GM18526 (cell line): ENCODE data around the gene TEAD1.

ENCODE experiments used
- POLR2A ChIP-seq: IDR thresholded peaks from 3 replicates; pipeline ENCODE4 v1.6.1; 2011; ENCODE audit not compliant: insufficient read length; ENCODE audit errors: extremely low read depth

The TEAD1 gene

DNA sequence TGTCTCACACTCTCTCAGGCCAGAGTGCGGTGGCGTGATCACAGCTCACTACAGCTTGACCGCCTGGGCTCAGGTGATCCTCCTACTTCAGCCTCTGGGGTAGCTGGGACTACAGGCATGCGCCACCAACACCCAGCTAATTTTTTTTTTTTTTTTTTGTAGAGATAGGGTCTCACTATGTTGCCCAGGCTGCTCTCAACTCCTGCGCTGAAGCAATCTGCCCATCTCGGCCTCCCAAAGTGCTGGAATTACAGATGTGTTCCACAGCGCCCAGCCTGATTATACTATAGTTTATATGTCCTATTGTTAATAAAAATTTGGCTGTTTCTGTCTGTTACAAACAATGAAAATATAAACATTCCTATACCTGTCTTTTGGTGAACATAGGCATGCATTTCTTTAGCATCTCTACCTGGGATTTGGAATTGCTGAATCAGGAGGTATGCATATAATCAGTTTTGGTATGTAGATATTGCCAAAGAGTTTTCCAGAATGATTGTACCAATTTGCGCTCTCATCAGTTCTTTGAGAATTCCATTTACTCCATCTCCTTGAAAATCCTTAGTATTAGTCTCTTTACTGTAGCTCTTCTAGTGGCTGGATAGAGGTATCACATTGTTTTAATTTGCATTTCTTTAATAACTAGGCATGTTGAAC, 78.8 kb downstream of the TEAD1 start:
- no peak for TF ChIP-seq POLR2A

DNA sequence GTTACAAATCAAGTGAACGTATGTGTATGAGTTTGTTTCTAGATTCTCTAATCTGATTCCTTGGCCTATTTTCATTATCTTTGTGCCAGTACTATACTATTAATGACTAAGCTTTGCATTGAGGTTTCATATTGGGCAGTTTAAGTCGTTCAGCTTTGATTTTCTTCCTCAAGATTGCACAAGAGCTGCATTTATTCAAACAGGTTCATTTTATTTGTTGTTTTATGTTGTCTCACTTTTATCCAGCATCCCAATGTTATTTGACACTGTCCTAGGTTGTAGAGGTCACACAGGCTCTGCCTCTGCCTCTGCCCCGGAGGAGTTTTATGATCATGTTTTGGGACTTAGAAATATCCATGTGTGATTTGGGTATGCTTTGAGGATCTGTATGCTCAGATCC, 79.8 kb downstream of the TEAD1 start:
- no peak for TF ChIP-seq POLR2A

DNA sequence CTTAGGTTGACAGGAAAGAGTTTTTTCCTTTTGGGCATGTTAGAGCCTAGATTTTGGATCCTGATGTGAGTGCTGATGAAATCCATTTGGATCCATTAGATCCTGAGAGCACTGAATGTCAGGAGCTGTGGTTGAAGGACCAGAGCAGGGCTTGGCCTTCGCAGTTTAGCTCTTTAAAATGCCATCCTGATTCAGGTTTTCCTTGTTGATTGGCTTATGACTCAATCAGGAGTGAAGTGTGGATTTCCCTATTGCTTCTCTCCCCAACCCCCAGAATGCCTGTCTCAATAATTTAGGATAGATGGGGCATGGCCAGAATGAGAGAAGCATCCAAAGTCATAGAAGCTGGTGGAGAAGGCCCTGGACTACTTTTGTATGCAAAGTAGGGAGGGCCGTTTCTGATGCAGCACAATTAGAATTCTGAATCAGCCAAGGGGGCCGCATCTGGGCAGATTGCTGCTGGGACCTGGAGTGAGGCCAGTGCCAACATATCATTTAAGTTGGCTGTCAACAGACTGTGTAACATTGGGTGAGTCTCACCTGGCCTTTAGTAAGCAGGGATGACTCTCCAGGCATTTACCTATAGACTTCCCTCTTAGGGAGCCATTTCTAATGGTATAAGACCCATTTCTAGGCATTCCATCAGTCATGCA, 80.5 kb downstream of the TEAD1 start:
- no peak for TF ChIP-seq POLR2A

DNA sequence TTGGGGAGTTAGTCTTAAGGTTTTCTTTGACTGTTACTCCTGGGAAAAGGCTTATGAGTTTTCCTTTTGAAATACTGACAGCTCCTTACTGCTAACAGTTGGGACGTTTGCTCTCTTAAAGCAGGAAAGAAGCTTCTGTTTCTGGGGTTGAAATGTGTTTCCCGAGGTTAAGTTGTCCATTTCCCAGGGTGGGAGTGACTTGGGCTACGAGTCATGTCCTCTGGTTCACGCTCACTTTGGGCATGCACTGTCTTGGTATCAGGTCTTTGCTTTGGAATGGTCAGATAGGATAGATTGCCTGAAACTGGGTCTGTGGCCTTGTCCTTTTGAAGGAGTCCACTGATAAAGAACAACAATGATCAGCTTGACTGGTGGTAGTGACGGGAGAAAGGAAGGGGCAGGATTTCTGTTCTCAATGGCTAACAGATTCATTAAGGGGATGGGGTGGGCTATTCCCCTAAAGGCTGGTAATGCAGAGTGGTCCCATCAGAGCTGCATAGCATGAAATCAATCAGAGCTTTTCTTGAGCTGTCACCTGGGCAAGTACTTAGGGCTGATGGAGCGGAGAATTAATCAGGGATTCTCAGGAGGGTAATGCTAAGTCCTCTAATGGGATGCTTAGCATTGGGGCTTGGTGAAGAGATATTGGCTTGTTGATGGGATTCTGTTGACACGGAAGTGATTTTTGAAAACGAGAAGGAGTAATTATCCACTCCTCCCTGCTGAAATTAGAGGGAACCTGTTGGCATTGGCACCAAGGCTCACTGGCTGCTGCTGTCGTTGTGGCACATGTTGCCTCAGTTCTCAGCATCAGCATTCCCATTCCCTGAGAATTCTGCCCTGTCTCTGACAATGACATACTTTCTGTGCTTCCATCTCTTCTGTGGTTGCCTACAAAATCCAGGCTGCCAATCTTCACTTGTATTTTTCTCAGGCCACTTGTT, 81.6 kb downstream of the TEAD1 start:
- TF ChIP-seq POLR2A, result no peak

DNA sequence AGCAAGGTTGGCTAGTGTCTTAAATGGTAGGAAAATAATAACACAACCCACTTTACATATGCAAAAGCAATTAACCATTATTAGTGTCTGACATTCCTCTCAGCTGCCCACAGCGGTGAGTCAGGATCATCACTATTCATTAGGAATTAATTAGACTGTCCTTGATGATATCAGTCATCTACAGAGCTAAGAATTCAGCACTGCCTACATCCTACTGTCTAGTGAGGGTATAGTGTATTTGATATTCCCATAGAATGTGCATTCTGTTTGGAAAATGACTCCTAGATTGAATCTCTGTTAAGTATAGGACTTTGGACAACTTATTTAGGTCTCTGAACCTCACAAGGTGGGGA, 82.2 kb downstream of the TEAD1 start:
- TF ChIP-seq POLR2A, result no peak

DNA sequence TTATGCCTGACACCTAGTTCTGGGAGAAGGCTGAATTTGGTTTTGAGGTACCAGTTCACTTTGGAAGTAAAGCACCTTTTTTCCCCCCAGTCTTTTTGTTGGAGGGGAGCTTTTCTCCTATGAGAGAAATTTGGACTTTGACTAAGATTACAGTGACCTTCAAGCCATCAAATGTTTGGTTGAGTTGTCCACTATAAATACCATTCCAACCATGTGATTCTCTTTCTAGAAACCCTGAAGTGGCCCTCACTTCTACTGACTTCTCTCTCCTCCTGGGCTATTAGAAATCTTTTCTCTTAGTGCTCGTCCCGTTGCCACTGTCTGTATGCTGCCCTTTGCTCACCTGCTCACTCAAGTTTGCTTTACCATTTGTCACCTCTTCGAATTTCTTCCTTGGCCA, 82.6 kb downstream of the TEAD1 start:
- no peak for TF ChIP-seq POLR2A

DNA sequence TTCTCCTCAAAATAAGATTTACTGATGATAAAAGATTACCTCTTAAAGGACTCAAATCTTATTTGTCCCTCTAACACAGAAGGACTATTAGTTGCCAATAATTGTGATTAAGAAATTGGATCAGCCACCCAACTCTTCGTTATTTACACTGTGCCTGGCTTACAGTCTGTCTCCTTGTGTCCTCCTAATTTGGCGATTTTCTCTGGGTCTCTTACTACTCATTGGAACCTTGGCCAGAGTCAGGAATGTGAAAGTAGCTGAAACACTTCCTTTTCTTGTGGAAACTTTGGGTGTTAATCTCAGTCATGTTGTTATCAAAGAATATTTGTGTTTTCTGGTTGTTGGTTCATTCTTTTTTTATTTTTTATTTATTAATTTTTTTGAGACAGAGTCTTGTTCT, 83.2 kb downstream of the TEAD1 start:
- TF ChIP-seq POLR2A, result no peak

DNA sequence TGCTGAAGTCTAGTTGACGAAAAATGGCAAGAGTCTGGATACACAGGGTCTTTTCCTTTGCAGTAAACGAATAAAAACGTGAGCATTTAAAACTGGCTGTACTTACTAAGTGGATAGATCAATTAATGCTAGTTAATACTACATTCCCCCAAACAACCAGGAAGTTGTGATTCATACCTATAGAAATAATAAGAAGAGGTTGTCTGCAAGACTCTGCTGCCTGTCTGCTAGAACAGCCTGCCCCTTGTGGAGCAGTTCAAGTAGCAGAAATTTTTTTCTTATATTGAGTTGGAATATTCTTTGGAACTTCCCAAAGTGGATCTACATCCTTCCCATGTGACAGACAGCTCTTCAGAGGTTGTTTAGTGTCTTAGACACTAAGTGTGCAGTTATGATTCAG, 86.8 kb downstream of the TEAD1 start:
- TF ChIP-seq POLR2A, result no peak

DNA sequence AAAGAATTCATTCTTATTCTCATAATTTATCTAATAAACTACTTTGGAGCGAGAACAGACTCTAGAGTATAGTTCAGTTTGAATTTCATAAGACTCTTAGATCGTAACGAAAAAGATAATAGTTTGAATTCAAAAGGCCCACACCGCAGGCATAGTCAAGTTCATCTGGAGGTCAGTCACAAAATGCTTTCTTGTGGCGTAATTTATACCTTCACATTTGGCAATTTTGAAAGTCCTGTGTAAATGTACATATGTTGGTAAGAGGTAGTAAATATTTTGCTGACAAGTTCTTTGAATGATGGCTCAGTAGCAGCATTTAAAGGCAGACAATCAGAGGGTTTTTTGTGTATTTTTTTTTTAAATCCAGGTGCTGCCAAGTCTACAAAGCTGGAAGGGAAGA, 88.1 kb downstream of the TEAD1 start:
- no peak for TF ChIP-seq POLR2A

DNA sequence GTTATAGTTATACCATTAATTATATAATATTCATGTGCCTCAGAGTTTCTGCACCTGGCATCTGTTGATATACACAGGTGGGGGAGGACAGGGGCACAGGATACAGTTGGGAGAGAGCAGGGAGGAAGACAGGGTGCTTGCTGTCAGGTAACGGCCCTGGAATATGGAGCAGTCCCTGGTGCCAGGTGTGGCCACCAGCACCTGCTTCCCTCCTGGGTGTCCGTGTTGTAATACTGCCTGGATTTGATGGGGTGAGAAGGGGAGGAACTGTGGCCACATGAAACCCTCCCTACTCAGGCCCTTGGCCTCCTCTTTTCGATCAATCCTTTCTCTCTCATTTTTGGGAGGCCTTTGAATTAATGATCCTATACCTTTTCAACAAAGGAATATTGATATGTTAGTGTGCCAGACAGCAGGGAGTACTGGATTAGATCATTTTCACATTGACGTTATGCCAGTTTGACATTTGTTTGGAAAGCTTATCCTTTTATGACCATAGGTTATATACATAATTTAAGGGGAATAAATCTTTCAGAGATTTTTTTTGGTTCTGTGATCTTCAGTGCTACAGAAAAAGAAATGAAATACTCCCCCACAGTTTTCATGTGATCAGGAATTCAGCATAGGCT, 88.6 kb downstream of the TEAD1 start:
- no peak for TF ChIP-seq POLR2A

DNA sequence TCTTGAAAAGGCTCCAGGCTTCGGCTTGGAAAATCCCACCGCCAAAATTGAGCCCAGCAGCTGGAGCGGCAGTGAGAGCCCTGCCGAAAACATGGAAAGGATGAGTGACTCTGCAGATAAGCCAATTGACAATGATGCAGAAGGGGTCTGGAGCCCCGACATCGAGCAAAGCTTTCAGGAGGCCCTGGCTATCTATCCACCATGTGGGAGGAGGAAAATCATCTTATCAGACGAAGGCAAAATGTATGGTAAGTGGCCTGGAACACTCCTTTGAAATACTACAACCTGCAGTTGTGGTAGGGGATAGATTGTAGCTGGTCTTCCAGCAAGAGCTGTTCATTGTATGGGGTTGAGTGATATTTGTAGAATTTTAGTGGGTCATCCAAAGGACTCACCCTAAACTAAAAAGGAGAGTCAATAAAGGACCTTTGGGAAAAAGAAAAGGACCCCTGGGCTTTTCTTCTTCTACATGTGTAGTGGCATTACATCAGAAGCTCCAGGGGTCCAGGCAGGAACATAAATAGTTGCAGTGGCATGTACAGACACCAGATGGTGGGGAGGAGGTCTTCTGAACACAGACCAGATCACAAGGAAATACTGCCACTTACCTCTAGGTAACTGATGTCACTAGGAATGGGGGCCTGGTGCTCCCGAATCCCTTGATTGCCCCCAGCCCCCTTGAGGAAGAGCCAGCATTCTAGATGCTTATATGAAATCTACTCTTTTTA, 90.1 kb downstream of the TEAD1 start:
- TF ChIP-seq POLR2A, result no peak

DNA sequence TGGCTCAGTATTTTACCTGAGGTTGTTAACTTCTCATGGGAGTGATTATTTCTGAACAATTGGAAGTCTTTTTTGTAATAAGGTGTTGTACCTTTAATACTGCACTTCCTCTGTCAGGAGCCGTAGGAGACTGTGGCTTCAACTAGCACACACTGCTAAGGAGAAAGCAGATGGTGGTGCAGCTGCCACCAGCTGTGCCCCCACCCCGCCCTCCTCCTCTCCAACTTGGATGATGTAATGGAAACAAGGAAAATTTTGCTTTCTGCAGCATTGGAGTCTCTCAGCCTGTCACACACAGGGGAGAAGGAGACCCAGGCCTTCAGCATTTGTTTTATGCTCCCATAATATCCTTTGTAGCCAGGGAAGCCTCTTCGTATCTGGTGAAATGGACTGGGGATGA, 91.2 kb downstream of the TEAD1 start:
- TF ChIP-seq POLR2A, result no peak

DNA sequence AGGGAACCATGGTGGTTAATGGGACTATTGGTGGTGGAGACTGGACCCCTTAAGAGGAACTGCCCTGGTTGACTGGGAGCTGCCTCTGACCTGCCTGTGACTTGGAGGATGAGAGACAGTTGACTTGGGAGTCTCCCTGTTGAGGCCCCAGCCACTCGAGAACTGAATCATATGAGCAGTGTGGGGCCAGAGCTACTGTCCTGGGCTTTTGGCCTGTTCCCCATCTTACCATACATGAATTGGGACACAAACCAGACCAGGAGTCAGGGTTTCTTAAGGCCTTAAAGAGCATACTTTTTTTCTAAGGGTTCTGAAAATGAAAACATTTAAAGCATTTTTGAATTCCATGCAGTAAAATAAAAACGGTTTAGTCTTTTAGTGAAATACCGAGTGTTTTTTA, 92.8 kb downstream of the TEAD1 start:
- TF ChIP-seq POLR2A, result no peak

DNA sequence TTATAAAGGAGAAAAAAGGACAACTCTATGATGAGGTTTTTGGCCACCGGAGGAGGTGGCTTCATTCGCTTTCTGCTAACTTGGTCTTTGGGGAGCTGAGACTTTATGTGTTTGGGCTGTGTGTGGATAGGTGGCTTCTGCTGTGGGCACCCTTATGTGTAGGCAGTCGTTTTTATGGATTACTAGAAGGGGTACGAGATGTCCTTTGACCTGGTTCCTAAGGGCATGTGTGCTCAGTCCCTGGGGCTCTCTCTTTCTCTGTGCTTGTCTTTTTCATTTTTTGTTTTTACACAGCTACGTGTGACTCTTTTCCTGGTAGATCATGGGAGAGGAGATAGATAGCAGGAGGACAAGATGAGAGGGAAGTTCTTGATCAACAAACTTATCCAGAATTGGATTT, 93.4 kb downstream of the TEAD1 start:
- no peak for TF ChIP-seq POLR2A
